Fibroblast of peridontal ligament (primary cell): Measurements from ENCODE around the gene AP4B1.

Experiments used
- DNase-seq: peaks from one replicate; pipeline ENCODE4 v3.0.0-alpha.2; 2010; ENCODE audit errors: extremely low read depth

AP4B1 gene

DNA sequence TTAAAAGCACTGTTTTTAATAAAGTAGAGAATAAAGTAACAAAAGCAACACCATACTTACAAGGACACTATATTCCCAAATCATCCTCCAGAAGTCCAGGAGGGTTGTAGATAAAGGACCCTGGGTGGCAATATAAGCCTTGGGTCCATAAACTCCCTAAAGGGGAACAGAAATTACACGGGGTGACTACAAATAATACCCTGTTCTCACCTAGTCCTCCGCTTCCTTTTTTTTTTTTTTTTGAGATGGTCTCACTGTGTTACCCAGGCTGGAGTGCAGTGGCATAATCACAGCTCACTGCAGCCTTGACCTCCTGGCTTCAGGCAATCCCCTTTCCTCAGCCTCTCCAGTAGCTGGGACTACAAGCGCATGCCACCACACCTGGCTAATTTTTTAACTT is 46.2 kb downstream of the AP4B1 start:
- no peak for DNase-seq

DNA sequence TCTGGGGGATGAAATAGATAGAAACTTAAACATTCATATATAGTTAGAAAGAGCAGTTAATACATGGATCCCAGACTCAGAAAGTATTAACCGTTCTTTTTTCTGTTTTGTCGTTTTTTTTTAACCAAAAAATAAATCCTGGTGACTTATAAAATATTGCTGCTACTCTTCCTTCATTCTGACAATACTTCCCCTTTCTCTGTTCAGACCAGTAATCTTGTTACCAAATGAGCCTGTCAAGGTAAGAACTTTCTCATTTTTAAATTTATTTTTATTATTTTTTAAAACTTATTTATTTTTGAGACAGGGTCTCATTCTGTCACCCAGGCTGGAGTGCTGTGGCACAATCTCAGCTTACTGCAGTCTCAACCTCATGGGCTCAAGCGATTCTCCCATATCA is 46.8 kb downstream of the AP4B1 start:
- no peak for DNase-seq

DNA sequence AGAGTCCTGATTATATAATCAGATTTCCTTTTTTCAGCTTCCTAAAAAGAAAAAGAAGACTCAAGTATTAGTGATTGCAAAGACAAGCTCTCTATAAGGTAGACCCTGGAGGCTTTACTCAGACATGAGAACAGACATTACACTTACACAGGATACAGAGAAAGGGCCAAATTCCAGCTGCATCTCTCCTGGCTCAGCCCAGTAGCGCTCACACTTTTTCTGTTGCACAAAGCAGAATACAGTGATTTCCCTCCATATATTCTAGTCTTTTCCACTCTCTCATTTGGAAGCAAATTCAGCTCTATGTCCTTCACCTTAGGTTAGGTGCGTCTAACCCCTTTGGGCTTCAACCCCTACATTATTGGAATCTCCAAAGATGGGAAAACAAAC is 48.2 kb downstream of the AP4B1 start:
- DNase-seq: no peak

DNA sequence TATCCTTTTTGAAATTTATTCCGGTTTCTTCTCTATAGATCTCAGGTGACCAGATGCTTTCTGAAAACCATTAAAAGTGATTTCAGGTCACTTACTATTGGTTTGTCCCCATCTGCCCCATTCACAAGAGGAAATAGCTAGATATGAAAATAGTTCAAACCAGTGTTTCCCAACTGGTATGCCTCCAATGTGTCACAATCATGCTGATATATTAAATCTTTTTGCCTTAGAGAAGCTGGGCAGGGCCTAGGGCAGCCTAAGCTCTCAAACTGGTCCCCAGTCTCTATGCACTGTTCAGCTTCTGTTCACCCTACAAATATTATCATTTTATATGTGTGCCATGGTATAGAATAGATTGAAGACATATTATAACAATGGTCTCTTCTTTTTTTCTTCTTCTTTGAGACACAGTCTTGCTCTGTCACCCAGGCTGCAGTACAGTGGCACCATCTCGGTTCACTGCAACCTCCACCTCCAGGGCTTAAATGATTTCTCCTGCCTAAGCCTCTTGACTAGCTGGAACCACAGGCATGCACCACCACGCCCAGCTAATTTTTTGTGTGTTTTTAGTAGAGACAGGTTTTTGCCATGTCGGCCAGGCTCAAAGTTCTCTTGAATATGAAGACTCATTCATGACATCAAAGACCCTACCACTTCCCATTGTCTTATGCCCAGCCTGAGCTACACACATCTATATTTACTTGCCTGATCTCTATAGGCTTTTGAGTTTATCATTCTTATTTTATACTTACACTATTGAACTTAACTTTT is 48.8 kb downstream of the AP4B1 start:
- no peak for DNase-seq

DNA sequence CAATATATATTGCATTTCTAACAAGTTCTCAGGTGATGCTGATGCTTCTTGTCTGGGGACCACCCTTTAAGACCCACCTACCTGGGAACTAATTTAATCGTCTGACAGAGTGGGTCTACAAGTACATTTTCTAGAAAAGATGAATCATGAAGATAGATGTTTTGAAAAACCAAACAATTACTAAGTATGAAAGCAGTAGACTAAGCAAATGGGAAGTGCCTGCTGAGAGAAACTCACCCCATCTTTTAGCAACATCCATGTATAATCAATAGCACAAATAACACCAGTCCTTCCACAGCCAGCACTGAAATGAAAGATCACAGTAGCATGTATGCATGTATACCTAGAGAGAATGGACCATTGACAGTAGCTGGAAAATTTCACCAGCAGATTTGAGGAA is 50.4 kb downstream of the AP4B1 start:
- DNase-seq: no peak

DNA sequence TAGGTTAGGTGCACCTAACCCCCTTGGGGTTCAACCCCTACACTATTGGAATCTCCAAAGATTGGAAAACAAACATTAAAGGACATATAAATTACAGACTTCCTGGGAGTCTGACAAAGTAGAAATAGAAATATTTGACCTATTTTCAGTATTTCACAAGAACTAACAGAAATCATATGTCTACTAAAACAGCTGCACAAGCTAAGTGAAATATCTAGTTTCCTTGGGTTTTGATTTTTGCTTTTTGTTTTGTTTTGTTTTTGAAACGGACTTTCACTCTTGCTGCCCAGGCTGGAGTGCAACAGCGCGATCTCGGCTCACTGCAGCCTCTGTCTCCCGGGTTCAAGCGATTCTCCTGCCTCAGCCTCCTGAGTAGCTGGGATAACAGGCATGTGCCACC is 51.9 kb downstream of the AP4B1 start:
- DNase-seq: peak; percentile 31

DNA sequence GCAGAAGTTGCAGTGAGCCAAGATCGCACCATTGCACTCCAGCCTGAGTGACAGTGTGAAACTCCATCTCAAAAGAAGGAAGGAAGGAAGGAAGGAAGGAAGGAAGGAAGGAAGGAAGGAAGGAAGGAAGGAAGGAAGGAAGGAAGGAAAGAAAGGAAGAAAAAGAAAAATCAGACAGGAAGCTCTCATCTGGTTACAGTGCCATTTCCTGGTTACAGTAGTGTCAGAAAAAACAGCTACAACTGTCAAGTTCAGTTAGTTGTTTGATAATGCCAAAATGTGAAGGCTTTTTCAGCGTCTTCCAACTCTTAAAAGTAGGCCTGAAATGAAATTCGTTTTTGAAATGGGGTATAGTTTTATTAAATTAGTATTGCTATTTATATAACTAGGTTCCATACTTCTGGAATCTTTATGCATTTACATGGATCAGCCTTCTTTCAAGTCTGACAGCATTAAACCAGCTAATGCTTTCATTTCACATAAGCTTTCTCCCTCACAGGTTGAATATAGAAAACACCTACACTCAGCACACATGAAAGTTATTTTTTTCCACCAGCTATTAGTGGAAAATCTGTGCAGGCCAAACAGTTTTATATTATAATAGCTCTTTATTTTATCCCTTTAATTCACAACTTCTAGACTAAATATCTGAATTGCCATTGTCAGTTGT is 54.3 kb downstream of the AP4B1 start:
- DNase-seq: no peak

DNA sequence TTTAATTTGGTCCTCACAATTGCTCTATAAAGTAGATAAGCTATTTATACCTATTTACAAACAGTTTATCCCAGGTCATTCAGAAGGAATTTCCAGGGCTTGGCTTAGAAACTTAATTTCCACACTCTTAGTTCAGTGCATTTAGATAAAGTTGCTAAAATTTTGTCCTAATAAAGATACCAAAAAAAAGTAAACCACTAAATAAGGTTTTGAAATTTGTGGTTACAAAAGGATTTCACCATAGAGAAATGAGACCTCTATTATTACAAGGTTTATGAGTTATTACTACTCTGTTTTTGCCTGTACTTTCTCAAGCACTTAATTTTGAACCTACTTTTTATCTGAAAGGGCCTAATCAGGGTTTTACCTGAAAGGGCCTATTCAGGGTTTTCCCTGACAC is 55.5 kb downstream of the AP4B1 start:
- DNase-seq: no peak

DNA sequence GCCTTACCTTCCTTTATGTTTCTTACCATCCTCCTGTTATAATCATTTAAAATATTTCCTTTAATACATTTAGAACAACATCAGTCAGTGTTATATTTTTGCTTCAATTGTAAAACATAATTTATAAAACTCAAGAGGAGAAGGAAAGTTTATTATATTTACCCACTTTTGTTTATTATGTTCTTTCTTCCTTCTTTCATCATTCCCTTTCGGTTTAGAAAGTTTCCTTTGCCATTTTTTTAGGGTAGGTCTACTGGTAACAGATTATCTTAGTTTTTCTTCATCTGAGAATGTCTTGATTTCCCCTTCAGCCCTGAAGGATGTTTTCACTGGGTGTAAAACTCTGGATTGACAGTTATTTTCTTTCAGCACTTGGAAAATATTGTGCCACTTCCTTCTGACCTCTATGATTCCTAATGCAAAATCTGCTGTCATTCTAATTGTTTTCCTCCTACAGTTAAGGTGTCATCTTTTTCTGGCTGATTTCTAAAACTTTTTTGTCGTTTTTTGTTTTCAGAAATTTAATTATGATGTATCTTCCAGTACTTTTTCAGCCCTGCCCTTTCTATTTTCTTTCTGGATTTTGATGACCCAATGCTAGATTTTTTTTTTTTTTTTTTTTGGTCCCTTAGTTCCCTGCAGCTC is 58.1 kb downstream of the AP4B1 start:
- DNase-seq: no peak
